ENCODE measurements around the gene SLC66A3. TPM values are rescaled to one million over a fixed set of nuclear protein-coding genes. Genes with fewer than 3 reads are reported as not detected.

SLC66A3 gene
- total RNA-seq, 4 donors from 2014 or later = 2.2 to 67.3 (median 39.8) TPM

DNA sequence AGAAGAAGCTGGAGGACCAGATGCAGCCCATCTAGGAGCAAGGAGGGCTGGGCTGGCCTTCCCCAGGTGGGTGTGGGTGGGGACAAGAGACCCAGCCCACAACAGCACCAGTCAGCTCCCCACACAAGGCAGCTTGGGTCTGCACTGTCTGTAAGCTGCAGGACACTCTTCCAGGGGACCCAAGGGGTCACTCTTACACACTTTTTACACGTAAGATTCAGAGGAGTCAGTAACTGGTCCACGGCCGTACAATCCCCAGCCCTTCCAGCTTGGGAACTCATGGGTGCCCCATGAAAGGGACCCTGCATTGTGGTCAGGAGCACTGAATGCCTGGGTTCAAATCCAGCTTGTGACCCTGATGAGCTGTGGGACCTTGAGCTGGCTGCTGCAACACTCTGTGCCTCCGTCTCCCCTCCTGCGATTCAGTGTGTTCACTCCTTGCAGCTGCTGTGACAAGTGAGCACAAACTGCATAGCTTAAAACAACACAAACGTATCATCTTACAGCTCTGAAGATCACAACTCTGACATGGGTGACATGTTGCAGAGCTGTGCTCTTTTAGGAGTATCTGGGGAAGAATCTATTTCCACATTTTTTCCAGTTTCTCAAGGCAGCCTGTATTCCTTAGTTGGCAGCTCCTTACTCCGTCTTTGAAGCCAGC lies 11.1 kb upstream of the SLC66A3 start:
- intact Hi-C loops (cut with DNase I; ENCODE audit: low total_unique reads) = no loop called here
- Histone ChIP-seq H3K36me3 (no peaks in the 10 kb centered on the region), H3K27me3 (no peaks in the 10 kb centered on the region), H3K9me3 (no peaks in the 10 kb centered on the region), H3K4me3 (no peak overlapping the region), H3K4me1 (no peaks in the 10 kb centered on the region), H3K27ac (no peak overlapping the region)
- TF ChIP-seq EP300 (IDR thresholded peaks at IDR 0.05; ENCODE audit: low read depth) (no peak), CTCF (IDR thresholded peaks at IDR 0.05) (no peak), POLR2AphosphoS5 (IDR thresholded peaks at IDR 0.05) (no peak), POLR2A (IDR thresholded peaks at IDR 0.05) (no peak)
- 50 to 81% methylated on average over 1 to 7 of the region's 7 CpGs for WGBS, 2 donors (ENCODE audit: low coverage in 1 of 2)
- in situ Hi-C loops (cut with MboI; ENCODE audit: low pct_ligation_motif_present in 1 of 4, low pct_unique_long_range_greater_than_20kb in 1 of 4, low sequenced_read_pairs in 3 of 4) = loop anchor here (25.0 kb wide), 3 partner anchors 268 to 443 kb away; no protein-coding TSS in a partner anchor
- DNase-seq = no peak

DNA sequence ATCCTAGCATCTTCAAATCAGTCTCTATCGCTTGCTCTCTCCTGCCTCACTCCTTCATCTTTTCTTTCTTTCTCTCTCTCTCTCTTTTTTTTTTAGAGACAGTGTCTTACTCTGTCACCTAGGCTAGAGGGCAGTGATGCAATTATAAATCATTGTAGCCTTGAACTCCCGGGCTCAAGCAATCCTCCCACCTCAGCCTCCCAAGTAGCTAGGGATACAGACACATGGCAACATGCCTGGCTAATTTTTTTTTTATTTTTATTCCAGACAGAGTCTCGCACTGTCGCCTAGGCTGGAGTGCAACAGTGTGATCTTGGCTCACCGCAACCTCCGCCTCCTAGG lies 10.6 kb upstream of the SLC66A3 start:
- Histone ChIP-seq H3K4me3 (no peak overlapping the region), H3K4me1 (no peaks in the 10 kb centered on the region), H3K36me3 (no peaks in the 10 kb centered on the region), H3K27me3 (no peaks in the 10 kb centered on the region), H3K27ac (no peak overlapping the region), H3K9me3 (no peaks in the 10 kb centered on the region)
- no peak for TF ChIP-seq POLR2A (IDR thresholded peaks at IDR 0.05)
- no peak for TF ChIP-seq EP300 (IDR thresholded peaks at IDR 0.05; ENCODE audit: low read depth)
- no peak for TF ChIP-seq CTCF (IDR thresholded peaks at IDR 0.05)
- TF ChIP-seq POLR2AphosphoS5 (IDR thresholded peaks at IDR 0.05) = no peak
- WGBS, 2 donors (ENCODE audit: low coverage in 1 of 2) = 56 to 92% methylated on average over 2 to 6 of the region's 6 CpGs
- in situ Hi-C loops (cut with MboI; ENCODE audit: low pct_ligation_motif_present in 1 of 4, low pct_unique_long_range_greater_than_20kb in 1 of 4, low sequenced_read_pairs in 3 of 4) (loop anchor here (25.0 kb wide), 3 partner anchors 268 to 443 kb away; no protein-coding TSS in a partner anchor), intact Hi-C loops (cut with DNase I; ENCODE audit: low total_unique reads) (no loop called here)
- DNase-seq = no peak

- intact Hi-C loops (cut with DNase I; ENCODE audit: low total_unique reads) = no loop called here
- DNase-seq = no peak
- in situ Hi-C loops (cut with MboI; ENCODE audit: low pct_ligation_motif_present in 1 of 4, low pct_unique_long_range_greater_than_20kb in 1 of 4, low sequenced_read_pairs in 3 of 4) = loop anchor here (25.0 kb wide), 3 partner anchors 267 to 442 kb away; no protein-coding TSS in a partner anchor
These were observed 9.9 kb upstream of the SLC66A3 start for GRCh38 chr2:11145350-11145749.

GRCh38 chr2:11146076-11146475 lies 9.2 kb upstream of the SLC66A3 start:
- Histone ChIP-seq H3K4me3 (no peak overlapping the region), H3K9me3 (no peaks in the 10 kb centered on the region), H3K27ac (no peak overlapping the region), H3K27me3 (no peaks in the 10 kb centered on the region), H3K4me1 (no peaks in the 10 kb centered on the region), H3K36me3 (no peaks in the 10 kb centered on the region)
- WGBS, 2 donors (ENCODE audit: low coverage in 1 of 2) = 87 to 93% methylated on average over 2 to 3 of the region's 3 CpGs
- no peak for DNase-seq
- intact Hi-C loops (cut with DNase I; ENCODE audit: low total_unique reads) = no loop called here
- TF ChIP-seq CTCF (IDR thresholded peaks at IDR 0.05) = no peak
- in situ Hi-C loops (cut with MboI; ENCODE audit: low pct_ligation_motif_present in 1 of 4, low pct_unique_long_range_greater_than_20kb in 1 of 4, low sequenced_read_pairs in 3 of 4) = loop anchor here (25.0 kb wide), 3 partner anchors 266 to 441 kb away; no protein-coding TSS in a partner anchor

More at GRCh38 chr2:11145350-11145749, 9.9 kb upstream of the SLC66A3 start:
- H3K36me3 ChIP-seq = no peaks in the 10 kb centered on the region
- H3K27ac ChIP-seq = no peak overlapping the region
- no peaks in the 10 kb centered on the region for H3K4me1 ChIP-seq
- H3K4me3 ChIP-seq = no peak overlapping the region
- TF ChIP-seq EP300 (IDR thresholded peaks at IDR 0.05; ENCODE audit: low read depth) (no peak), POLR2A (IDR thresholded peaks at IDR 0.05) (no peak), POLR2AphosphoS5 (IDR thresholded peaks at IDR 0.05) (no peak), CTCF (IDR thresholded peaks at IDR 0.05) (no peak)
- H3K27me3 ChIP-seq = no peaks in the 10 kb centered on the region
- H3K9me3 ChIP-seq = no peaks in the 10 kb centered on the region
- 80% methylated on average over 1 of the region's 1 CpG; no CpG with 5 or more reads in 1 of the 2 donors for WGBS, 2 donors (ENCODE audit: low coverage in 1 of 2)

Data from transverse colon (tissue), 4 donors.